AG09319 (cell line): Measurements from ENCODE around the gene HES1.
"Not testable (repeated sequence)": the region's sequence is repeated elsewhere in the genome, so short reads cannot be mapped to it uniquely, and the experiment has no call there.

Source experiments
- DNase-seq: peaks from one replicate; pipeline ENCODE4 v3.0.0-alpha.2; 2010; ENCODE audit warnings: low read depth; ENCODE audit errors: extremely low read depth
- CTCF ChIP-seq: IDR thresholded peaks from 2 replicates; pipeline ENCODE4 v1.5.1; 2011; ENCODE audit warnings: low read depth, mild to moderate bottlenecking, inconsistent platforms, low read length, moderate library complexity

HES1 gene

GRCh38 chr3:194147679-194148078 lies 11.7 kb downstream of the HES1 start:
- DNase-seq = no peak
- no peak for TF ChIP-seq CTCF

GRCh38 chr3:194148383-194148782 lies 12.4 kb downstream of the HES1 start:
- TF ChIP-seq CTCF = no peak
- no peak for DNase-seq

- no peak for DNase-seq
- no peak for TF ChIP-seq CTCF
Measured at GRCh38 chr3:194150252-194150934, 14.4 kb downstream of the HES1 start.

- DNase-seq = not testable (repeated sequence)
Measured at GRCh38 chr3:194150935-194151302, 15.0 kb downstream of the HES1 start.

- no peak for TF ChIP-seq CTCF
- no peak for DNase-seq
Measured at GRCh38 chr3:194154346-194154745, 18.4 kb downstream of the HES1 start.

GRCh38 chr3:194156095-194156494 lies 20.1 kb downstream of the HES1 start:
- no peak for TF ChIP-seq CTCF
- DNase-seq = no peak

- TF ChIP-seq CTCF = no peak
- DNase-seq = no peak
Measured at GRCh38 chr3:194158942-194159439, 23.0 kb downstream of the HES1 start.

- DNase-seq = no peak
- TF ChIP-seq CTCF = no peak
Measured at GRCh38 chr3:194160158-194160557, 24.2 kb downstream of the HES1 start.
